SU-DHL-6 (cell line): ENCODE measurements around the gene SLC18A3.

ENCODE experiments used
- H2AFZ ChIP-seq: fragments of 200-600 bp; sonication (generic); 2 replicates; pipeline ENCODE4 v1.6.1; 2014; ENCODE audit warnings: low read depth, mild to moderate bottlenecking, moderate library complexity, mixed read lengths, antibody characterized with exemption, low read length; ENCODE audit not compliant: severe bottlenecking
- H3F3A ChIP-seq: fragments of 200-600 bp; shearing (Covaris generic); 2 replicates; pipeline ENCODE4 v1.6.0; 2016; ENCODE audit warnings: antibody characterized with exemption, mild to moderate bottlenecking; ENCODE audit not compliant: insufficient read depth
- H3K27ac ChIP-seq: fragments of 200-600 bp; sonication (generic); 2 replicates; pipeline ENCODE4 v1.5.1; 2016; ENCODE audit warnings: low read depth, mild to moderate bottlenecking, low read length, moderate library complexity, mixed read lengths
- H3K27me3 ChIP-seq: fragments of 200-600 bp; sonication (generic), shearing (Covaris generic); 2 replicates; pipeline ENCODE4 v1.6.0; 2014; ENCODE audit warnings: mild to moderate bottlenecking, low read length
- H3K36me3 ChIP-seq: fragments of 200-600 bp; sonication (generic); 2 replicates; pipeline ENCODE4 v1.6.1; 2014; ENCODE audit warnings: mild to moderate bottlenecking, low read length, mixed read lengths
- H3K4me2 ChIP-seq: fragments of 300-600, 200-600 bp; shearing (Covaris generic), sonication (generic); 2 replicates; pipeline ENCODE4 v1.6.0; 2014; ENCODE audit warnings: low read length, low read depth, mild to moderate bottlenecking; ENCODE audit not compliant: poor library complexity, severe bottlenecking
- H3K4me3 ChIP-seq: fragments of 200-600 bp; sonication (generic); 2 replicates; pipeline ENCODE4 v1.5.1; 2014; ENCODE audit warnings: antibody characterized with exemption, low read length, mild to moderate bottlenecking, mixed read lengths; ENCODE audit not compliant: insufficient read depth, poor library complexity, severe bottlenecking
- H3K79me2 ChIP-seq: fragments of 200-600 bp; sonication (generic); 2 replicates; pipeline ENCODE4 v1.6.1; 2014; ENCODE audit warnings: mild to moderate bottlenecking, low read length, moderate library complexity; ENCODE audit not compliant: insufficient read depth
- H3K9ac ChIP-seq: fragments of 200-600 bp; sonication (generic); 2 replicates; pipeline ENCODE4 v1.7.0; 2014; ENCODE audit warnings: mild to moderate bottlenecking, low read length
- H3K9me2 ChIP-seq: fragments of 200-600 bp; sonication (generic); replicated peaks from 2 replicates; pipeline ENCODE4 v1.6.1; 2014; ENCODE audit warnings: low read length; ENCODE audit not compliant: insufficient read depth
- H3K9me3 ChIP-seq: fragments of 200-600 bp; sonication (generic); 2 replicates; pipeline ENCODE4 v1.6.1; 2014; ENCODE audit warnings: low read length, mixed read lengths; ENCODE audit not compliant: insufficient read depth
- H4K20me1 ChIP-seq: fragments of 200-600 bp; sonication (generic); 2 replicates; pipeline ENCODE4 v1.6.1; 2014; ENCODE audit warnings: low read depth, mild to moderate bottlenecking, antibody characterized with exemption, low read length, moderate library complexity, mixed read lengths
- CTCF ChIP-seq: fragments of 200-600 bp; sonication (generic); IDR thresholded peaks from one replicate; pipeline ENCODE4 v1.5.1; 2017; ENCODE audit warnings: antibody characterized with exemption, mild to moderate bottlenecking, low read length, moderate library complexity; ENCODE audit not compliant: insufficient read depth, poor library complexity, severe bottlenecking
- EZH2phosphoT487 ChIP-seq: fragments of 200-600 bp; sonication (generic), shearing (Covaris generic); conservative IDR thresholded peaks from 2 replicates; pipeline ENCODE4 v1.6.1; 2018; ENCODE audit warnings: mild to moderate bottlenecking, antibody characterized with exemption, low read length, moderate library complexity, mixed read lengths

SLC18A3 gene

DNA sequence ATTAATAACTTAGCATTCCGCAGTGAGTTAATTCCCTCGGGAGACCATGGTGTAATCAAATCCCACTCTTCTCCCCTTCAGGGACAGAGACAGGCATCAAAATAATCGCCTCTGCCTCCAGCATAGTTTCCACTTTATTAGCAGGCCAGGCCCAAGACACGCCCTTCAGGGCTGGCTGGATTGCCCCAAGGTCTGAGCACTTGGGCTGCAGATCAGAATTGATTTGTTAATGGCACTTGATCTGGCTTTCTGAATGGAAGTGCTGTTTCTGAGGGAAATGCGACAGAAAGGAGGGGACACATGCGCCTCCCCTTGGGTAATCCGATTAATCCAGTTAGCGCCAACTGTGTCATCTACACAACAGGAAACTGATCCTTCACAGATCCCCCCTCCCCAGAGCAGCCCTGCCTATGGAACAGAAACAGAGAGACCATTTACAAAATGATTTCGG is 19.3 kb downstream of the SLC18A3 start:
- Histone ChIP-seq H3K27me3 (no peaks in the 10 kb centered on the region), H4K20me1 (no peaks in the 10 kb centered on the region), H3K9me3 (no peaks in the 10 kb centered on the region), H3K27ac (no peak overlapping the region), H3F3A (no peaks in the 10 kb centered on the region), H3K79me2 (no peaks in the 10 kb centered on the region), H3K36me3 (no peaks in the 10 kb centered on the region), H3K9me2 (no peaks in the 10 kb centered on the region), H3K4me2 (no peak overlapping the region), H2AFZ (no peak overlapping the region), H3K4me3 (no peak overlapping the region), H3K9ac (no peak overlapping the region)
- TF ChIP-seq CTCF (no peak), EZH2phosphoT487 (no peak)

DNA sequence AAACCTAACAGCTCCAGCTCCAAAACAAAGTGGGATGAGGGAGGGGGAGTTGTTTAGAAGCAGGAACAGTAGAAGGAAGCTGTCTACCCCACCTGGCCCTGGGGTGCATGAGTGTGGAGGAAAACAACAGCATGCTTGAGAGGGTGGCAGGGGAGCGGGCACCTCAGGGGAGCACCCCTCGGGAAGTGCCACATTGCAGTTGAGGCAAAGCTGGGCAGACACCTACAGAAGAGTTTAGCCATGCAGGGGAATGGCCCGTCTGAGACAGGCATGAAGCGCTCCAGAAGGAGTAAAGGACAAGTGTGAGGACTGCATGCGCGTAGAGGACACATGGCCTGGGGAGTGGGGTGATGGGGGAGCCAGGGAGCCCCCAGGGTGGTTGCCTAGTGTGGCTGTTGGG is 21.9 kb downstream of the SLC18A3 start:
- Histone ChIP-seq H2AFZ (no peak overlapping the region), H3K79me2 (no peaks in the 10 kb centered on the region), H3F3A (no peaks in the 10 kb centered on the region), H3K4me2 (no peak overlapping the region), H3K9me2 (no peaks in the 10 kb centered on the region), H3K27me3 (no peaks in the 10 kb centered on the region), H3K9me3 (no peaks in the 10 kb centered on the region), H3K36me3 (no peaks in the 10 kb centered on the region), H3K4me3 (no peak overlapping the region), H4K20me1 (no peaks in the 10 kb centered on the region), H3K9ac (no peak overlapping the region), H3K27ac (no peak overlapping the region)
- no peak for TF ChIP-seq EZH2phosphoT487
- no peak for TF ChIP-seq CTCF

DNA sequence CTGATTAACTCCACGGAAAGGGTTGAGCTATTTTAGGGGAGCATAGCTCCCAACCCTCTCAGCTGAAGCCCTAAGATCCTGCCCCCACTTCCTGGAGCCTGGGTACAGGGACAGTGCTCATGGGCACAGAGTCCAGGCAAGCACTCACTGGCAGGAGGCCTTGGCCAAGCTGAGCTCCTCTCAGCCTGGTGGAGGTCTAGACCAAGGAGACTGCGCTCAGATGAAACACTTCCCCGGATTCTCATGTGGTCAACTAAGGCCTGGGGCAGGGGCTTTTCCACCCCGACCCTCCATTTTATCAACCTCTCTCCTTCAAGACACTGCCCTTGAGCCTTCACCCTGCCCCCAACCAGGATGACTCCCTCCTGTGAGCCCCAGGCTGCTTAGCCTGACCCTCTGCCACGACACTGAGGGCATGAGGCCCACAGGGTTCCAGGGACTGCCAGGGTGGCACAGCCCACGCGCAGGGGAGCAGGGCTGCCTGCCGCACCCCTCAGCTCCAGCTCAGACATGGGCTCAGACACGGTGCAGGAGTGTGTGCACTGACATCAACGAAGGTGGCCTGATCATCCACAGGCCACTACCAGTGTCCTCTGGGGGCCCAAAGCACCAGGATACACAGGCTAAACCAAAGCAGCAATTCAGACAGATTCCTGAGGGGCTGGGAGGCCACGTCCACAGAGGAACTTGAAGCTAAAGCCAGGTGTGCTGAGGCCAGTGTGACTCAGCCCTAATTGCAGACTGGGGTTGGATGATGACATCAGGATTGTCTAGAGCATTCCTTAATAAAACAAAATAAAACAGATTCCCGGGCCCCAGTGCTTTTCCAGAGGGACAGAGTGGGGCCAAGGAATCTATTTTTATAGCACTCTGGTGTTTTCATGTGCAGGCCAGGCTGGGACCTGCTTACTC is 22.6 kb downstream of the SLC18A3 start:
- TF ChIP-seq CTCF (no peak), EZH2phosphoT487 (no peak)
- Histone ChIP-seq H3K36me3 (no peaks in the 10 kb centered on the region), H3K9ac (no peak overlapping the region), H3K9me2 (no peaks in the 10 kb centered on the region), H3K79me2 (no peaks in the 10 kb centered on the region), H3F3A (no peaks in the 10 kb centered on the region), H3K4me3 (no peak overlapping the region), H4K20me1 (no peaks in the 10 kb centered on the region), H3K27ac (no peak overlapping the region), H3K27me3 (no peaks in the 10 kb centered on the region), H3K9me3 (no peaks in the 10 kb centered on the region), H3K4me2 (no peak overlapping the region), H2AFZ (no peak overlapping the region)
